Measurements from ENCODE around the gene ORAI2. TPM values are rescaled to one million over a fixed set of nuclear protein-coding genes. Genes with fewer than 3 reads are reported as not detected.

Gene ORAI2
- total RNA-seq, result 20.4 and 31.0 TPM in 2 replicates
- 23.0 and 25.5 TPM in 2 replicates for polyA plus RNA-seq

- H3K27me3 ChIP-seq, result no peaks in the 10 kb centered on the region
- H3K9me3 ChIP-seq (ENCODE audit: low read depth), result no peaks in the 10 kb centered on the region
- DNase-seq (ENCODE audit: low read depth in 1 of 2, low spot score in 1 of 2), result peak; percentile 77 to 84
- peak within 1 kb of the TSS; percentile 87 for H3K4me3 ChIP-seq
- TF ChIP-seq CTCF (IDR thresholded peaks at IDR 0.05; ENCODE audit: low read depth, low read length), result no peak
- peaks cover 4% of the 10 kb centered on the region for H3K4me1 ChIP-seq (ENCODE audit: low read depth)
- no peak within 1 kb of the TSS for H3K27ac ChIP-seq
- H3K36me3 ChIP-seq, result no peaks in the 10 kb centered on the region
These were observed at the start of gene ORAI2 for GRCh38 chr7:102433219-102434038. ORAI2 (plus strand) TSS chr7:102433575; CDS start chr7:102438957, 5,382 bp downstream.

- Histone ChIP-seq H3K27me3 (no peaks in the 10 kb centered on the region), H3K4me1 (ENCODE audit: low read depth) (no peaks in the 10 kb centered on the region), H3K27ac (no peak overlapping the region), H3K36me3 (no peaks in the 10 kb centered on the region), H3K9me3 (ENCODE audit: low read depth) (no peaks in the 10 kb centered on the region), H3K4me3 (no peak overlapping the region)
- DNase-seq (ENCODE audit: low read depth in 1 of 2, low spot score in 1 of 2), result no peak
- no peak for TF ChIP-seq CTCF (IDR thresholded peaks at IDR 0.05; ENCODE audit: low read depth, low read length)
These were observed 46.3 kb upstream of the ORAI2 start for GRCh38 chr7:102387064-102387463.

- Histone ChIP-seq H3K4me1 (ENCODE audit: low read depth) (no peaks in the 10 kb centered on the region), H3K27ac (no peak overlapping the region), H3K9me3 (ENCODE audit: low read depth) (no peaks in the 10 kb centered on the region), H3K27me3 (no peaks in the 10 kb centered on the region), H3K4me3 (no peak overlapping the region), H3K36me3 (no peaks in the 10 kb centered on the region)
- no peak for TF ChIP-seq CTCF (IDR thresholded peaks at IDR 0.05; ENCODE audit: low read depth, low read length)
- no peak for DNase-seq (ENCODE audit: low read depth in 1 of 2, low spot score in 1 of 2)
These were observed 43.6 kb upstream of the ORAI2 start for GRCh38 chr7:102389810-102390209.

GRCh38 chr7:102390697-102391484, 42.5 kb upstream of the ORAI2 start:
- peak; percentile 83 to 88 for DNase-seq (ENCODE audit: low read depth in 1 of 2, low spot score in 1 of 2)
- peak; percentile 86 for TF ChIP-seq CTCF (IDR thresholded peaks at IDR 0.05; ENCODE audit: low read depth, low read length)
- no peaks in the 10 kb centered on the region for H3K9me3 ChIP-seq (ENCODE audit: low read depth)
- no peaks in the 10 kb centered on the region for H3K27me3 ChIP-seq
- no peak overlapping the region for H3K27ac ChIP-seq
- no peaks in the 10 kb centered on the region for H3K4me1 ChIP-seq (ENCODE audit: low read depth)
- no peaks in the 10 kb centered on the region for H3K36me3 ChIP-seq
- H3K4me3 ChIP-seq, result no peak overlapping the region

- DNase-seq (ENCODE audit: low read depth in 1 of 2, low spot score in 1 of 2), result no peak
- no peak for TF ChIP-seq CTCF (IDR thresholded peaks at IDR 0.05; ENCODE audit: low read depth, low read length)
These were observed 41.0 kb upstream of the ORAI2 start for GRCh38 chr7:102392330-102392729.

More at GRCh38 chr7:102392330-102392729, 41.0 kb upstream of the ORAI2 start:
- Histone ChIP-seq H3K4me1 (ENCODE audit: low read depth) (no peaks in the 10 kb centered on the region), H3K9me3 (ENCODE audit: low read depth) (no peaks in the 10 kb centered on the region), H3K27ac (no peak overlapping the region), H3K4me3 (no peak overlapping the region), H3K36me3 (no peaks in the 10 kb centered on the region), H3K27me3 (no peaks in the 10 kb centered on the region)
